ENCODE measurements around the gene TFAP2C.
"Not testable (repeated sequence)": the region's sequence is repeated elsewhere in the genome, so short reads cannot be mapped to it uniquely, and the experiment has no call there.

Gene TFAP2C

DNA sequence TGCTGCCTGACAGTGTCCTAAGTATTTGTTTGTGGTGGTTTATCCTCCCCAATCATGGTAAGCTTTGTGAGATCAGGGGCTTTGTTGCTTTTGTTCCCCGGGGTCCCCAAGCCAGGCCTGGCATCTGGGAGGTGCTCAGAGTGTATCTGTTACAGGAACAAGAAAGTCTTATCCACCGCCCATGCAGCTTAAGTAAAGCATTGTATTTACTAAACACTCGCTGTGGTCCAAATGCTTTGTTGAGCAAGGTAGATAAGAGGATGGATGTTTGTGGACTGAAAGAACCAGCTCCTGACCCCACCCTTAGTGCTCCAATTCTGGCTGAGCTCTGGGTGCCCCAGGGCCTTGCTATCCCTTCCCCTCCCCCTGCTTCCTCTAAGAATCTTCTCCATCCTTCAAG, 19.8 kb upstream of the TFAP2C start:
- DNase-seq (ENCODE audit: low spot score) = no peak
- TF ChIP-seq CTCF (IDR thresholded peaks at IDR 0.05; ENCODE audit: extremely low read depth, insufficient read depth, missing control alignments) = no peak
- in situ Hi-C loops (cut with MboI; ENCODE audit: low pct_unique_long_range_greater_than_20kb, low sequenced_read_pairs, unreplicated experiment) = no loop called here

- in situ Hi-C loops (cut with MboI; ENCODE audit: low pct_unique_long_range_greater_than_20kb, low sequenced_read_pairs, unreplicated experiment) = no loop called here
- no peak for TF ChIP-seq CTCF (IDR thresholded peaks at IDR 0.05; ENCODE audit: extremely low read depth, insufficient read depth, missing control alignments)
- DNase-seq (ENCODE audit: low spot score) = no peak
These were observed 19.0 kb upstream of the TFAP2C start for GRCh38 chr20:56610098-56610497.

DNA sequence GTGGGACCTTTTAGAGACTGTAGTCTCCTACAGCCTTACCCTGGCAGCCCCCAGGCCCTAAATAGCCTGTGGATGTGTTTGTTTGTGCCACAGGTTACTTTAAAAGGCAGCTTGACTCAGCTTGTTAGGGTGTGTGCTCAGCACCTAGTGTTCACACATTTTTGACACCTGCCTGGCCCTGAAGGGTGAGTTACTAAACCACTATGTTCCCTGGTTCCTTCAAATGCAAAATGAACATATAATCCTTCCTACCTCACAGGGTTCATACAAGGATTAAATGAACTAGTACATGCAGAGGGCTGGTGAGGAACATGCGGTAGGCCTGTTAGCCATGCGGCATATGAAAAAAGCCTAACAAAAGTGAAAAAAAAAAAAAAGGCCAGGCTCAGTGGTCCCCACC, 14.9 kb upstream of the TFAP2C start:
- TF ChIP-seq CTCF (IDR thresholded peaks at IDR 0.05; ENCODE audit: extremely low read depth, insufficient read depth, missing control alignments) = no peak
- no peak for DNase-seq (ENCODE audit: low spot score)
- in situ Hi-C loops (cut with MboI; ENCODE audit: low pct_unique_long_range_greater_than_20kb, low sequenced_read_pairs, unreplicated experiment) = no loop called here

DNA sequence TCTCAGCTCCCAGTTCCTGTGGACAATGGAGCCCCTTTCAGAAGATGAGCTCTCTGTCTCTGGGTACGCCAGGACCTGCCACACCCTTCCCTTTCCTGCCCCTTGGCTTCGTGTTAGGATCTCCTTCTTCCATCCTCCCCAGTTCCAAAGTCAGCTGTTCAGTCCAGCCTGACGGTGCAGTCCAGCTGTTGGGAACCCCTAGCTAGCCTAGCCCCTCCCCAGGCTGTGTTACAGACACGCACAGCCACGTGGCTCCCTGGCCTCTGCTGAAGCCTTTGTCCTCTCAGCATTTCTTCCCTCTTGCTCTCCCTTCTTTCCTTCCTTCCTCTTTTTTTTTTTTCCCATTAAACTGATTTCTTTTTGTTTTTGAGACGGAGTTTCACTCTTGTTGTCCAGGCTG, 12.4 kb upstream of the TFAP2C start:
- DNase-seq (ENCODE audit: low spot score) = no peak
- in situ Hi-C loops (cut with MboI; ENCODE audit: low pct_unique_long_range_greater_than_20kb, low sequenced_read_pairs, unreplicated experiment) = no loop called here
- no peak for TF ChIP-seq CTCF (IDR thresholded peaks at IDR 0.05; ENCODE audit: extremely low read depth, insufficient read depth, missing control alignments)

- in situ Hi-C loops (cut with MboI; ENCODE audit: low pct_unique_long_range_greater_than_20kb, low sequenced_read_pairs, unreplicated experiment) = no loop called here
- TF ChIP-seq CTCF (IDR thresholded peaks at IDR 0.05; ENCODE audit: extremely low read depth, insufficient read depth, missing control alignments) = no peak
- DNase-seq (ENCODE audit: low spot score) = no peak
These were observed 11.6 kb upstream of the TFAP2C start for GRCh38 chr20:56617489-56617888.

DNA sequence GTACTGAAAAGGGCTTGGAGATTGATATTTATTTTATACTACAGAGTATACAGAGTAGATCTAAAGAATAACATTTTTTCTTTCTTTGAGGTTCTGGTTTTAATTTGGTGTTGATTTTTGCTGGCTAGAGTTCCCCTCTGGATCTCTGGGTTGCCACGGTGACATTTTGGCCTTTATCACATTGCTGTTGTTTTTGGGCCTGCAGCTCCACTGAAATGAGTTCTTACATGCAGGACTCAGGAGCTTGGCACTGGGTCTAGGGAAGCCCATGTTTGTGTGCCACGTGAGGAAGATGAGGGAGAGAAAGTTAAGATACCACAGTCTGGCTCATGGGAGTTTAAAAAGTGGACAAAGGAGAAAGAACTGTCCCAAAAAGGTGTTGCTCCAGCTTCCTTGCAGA, 7.4 kb upstream of the TFAP2C start:
- DNase-seq (ENCODE audit: low spot score) = no peak
- TF ChIP-seq CTCF (IDR thresholded peaks at IDR 0.05; ENCODE audit: extremely low read depth, insufficient read depth, missing control alignments) = no peak
- in situ Hi-C loops (cut with MboI; ENCODE audit: low pct_unique_long_range_greater_than_20kb, low sequenced_read_pairs, unreplicated experiment) = no loop called here

DNA sequence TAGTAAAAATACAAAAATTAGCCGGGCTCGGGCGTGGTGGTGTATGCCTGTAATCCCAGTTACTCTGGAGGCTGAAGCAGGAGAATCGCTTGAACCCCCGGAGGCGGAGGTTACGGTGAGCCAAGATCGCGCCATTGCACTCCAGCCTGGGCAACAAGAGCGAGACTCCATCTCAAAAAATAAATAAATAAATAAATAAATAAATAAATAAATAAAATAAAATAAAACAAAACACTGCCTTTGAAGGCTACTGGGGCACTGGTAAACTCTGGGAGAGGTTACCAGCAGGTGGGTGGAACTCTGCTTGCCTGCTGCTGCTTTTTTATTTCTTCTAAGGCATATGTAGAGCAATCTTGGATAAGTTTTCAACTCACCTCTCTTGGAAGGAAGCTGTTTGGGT, 5.2 kb upstream of the TFAP2C start:
- in situ Hi-C loops (cut with MboI; ENCODE audit: low pct_unique_long_range_greater_than_20kb, low sequenced_read_pairs, unreplicated experiment); DNase-seq (ENCODE audit: low spot score): not testable (repeated sequence)
